Smooth muscle cell (in vitro differentiated cells): Measurements from ENCODE around the gene FASN. TPM values are rescaled to one million over a fixed set of nuclear protein-coding genes. Genes with fewer than 3 reads are reported as not detected.

Experiments
- DNase-seq: peaks from one replicate; lab custom pipeline; 2025; ENCODE audit not compliant: unreplicated experiment; lab: John Stamatoyannopoulos, UW
- H2AFZ ChIP-seq: fragments of 200-600 bp; sonication (generic); 2 replicates; pipeline ENCODE4 v1.6.0; 2016; ENCODE audit warnings: antibody characterized with exemption, low read depth, mild to moderate bottlenecking
- H3F3A ChIP-seq: fragments of 200-600 bp; sonication (generic); 2 replicates; pipeline ENCODE4 v1.6.0; 2017; ENCODE audit warnings: antibody characterized with exemption, low read depth
- H3K27ac ChIP-seq: fragments of 200-600 bp; sonication (generic); 2 replicates; pipeline ENCODE4 v1.5.1; 2016; ENCODE audit warnings: low read depth, mild to moderate bottlenecking
- H3K27me3 ChIP-seq: fragments of 200-600 bp; sonication (generic); 2 replicates; pipeline ENCODE4 v1.6.1; 2016; ENCODE audit warnings: low read depth, mild to moderate bottlenecking
- H3K36me3 ChIP-seq: fragments of 200-600 bp; sonication (generic); 2 replicates; pipeline ENCODE4 v1.5.1; 2016; ENCODE audit warnings: low read depth
- H3K4me1 ChIP-seq: fragments of 200-600 bp; sonication (generic); 2 replicates; pipeline ENCODE4 v1.5.1; 2016; ENCODE audit warnings: low read depth
- H3K4me2 ChIP-seq: fragments of 200-600 bp; sonication (generic); 2 replicates; pipeline ENCODE4 v1.6.0; 2016; ENCODE audit warnings: mild to moderate bottlenecking
- H3K4me3 ChIP-seq: fragments of 200-600 bp; sonication (generic); 2 replicates; pipeline ENCODE4 v1.5.1; 2016; ENCODE audit warnings: mild to moderate bottlenecking
- H3K79me2 ChIP-seq: fragments of 200-600 bp; sonication (generic); 2 replicates; pipeline ENCODE4 v1.6.0; 2016; ENCODE audit warnings: low read depth, mild to moderate bottlenecking
- H3K9ac ChIP-seq: fragments of 200-600 bp; sonication (generic); 2 replicates; pipeline ENCODE4 v1.6.0; 2016; ENCODE audit warnings: low read depth
- H3K9me3 ChIP-seq: fragments of 200-600 bp; sonication (generic); replicated peaks from 2 replicates; pipeline ENCODE4 v1.5.1; 2016; ENCODE audit warnings: low read depth
- H4K20me1 ChIP-seq: fragments of 200-600 bp; sonication (generic); 2 replicates; pipeline ENCODE4 v1.6.0; 2016; ENCODE audit warnings: low read depth
- WGBS: methylation state at CpG from one replicate; pipeline ENCODE4 v1.1.7; 2016; ENCODE audit warnings: low lambda C conversion rate; 5-methylcytosine and 5-hydroxymethylcytosine counted together
- polyA plus RNA-seq: library from polyadenylated mRNA; unstranded; fragments of >200 nt; fragmentation: Nextera tagmentation; extraction: Ambion mirVana; gene quantifications from 2 replicates; pipeline ENCODE4 v1.2.1, GENCODE V29; 2016
- total RNA-seq: library from RNA; depleted of rRNA; stranded (reverse); fragments of >200 nt; gene quantifications from 2 replicates; pipeline ENCODE4 v1.2.3, GENCODE V29; 2014
- TF ChIP-seq, protein P1 (sequence below): fragments of 200-600 bp; sonication (generic); IDR thresholded peaks from 2 replicates; pipeline ENCODE4 v1.5.1; 2017; ENCODE audit warnings: borderline replicate concordance, mild to moderate bottlenecking, antibody characterized with exemption; ENCODE audit not compliant: insufficient read depth, poor library complexity, severe bottlenecking

Gene FASN
- total and polyA plus RNA-seq, 2 experiments from 2014 or later, result 46.6 to 49.3 TPM

DNA sequence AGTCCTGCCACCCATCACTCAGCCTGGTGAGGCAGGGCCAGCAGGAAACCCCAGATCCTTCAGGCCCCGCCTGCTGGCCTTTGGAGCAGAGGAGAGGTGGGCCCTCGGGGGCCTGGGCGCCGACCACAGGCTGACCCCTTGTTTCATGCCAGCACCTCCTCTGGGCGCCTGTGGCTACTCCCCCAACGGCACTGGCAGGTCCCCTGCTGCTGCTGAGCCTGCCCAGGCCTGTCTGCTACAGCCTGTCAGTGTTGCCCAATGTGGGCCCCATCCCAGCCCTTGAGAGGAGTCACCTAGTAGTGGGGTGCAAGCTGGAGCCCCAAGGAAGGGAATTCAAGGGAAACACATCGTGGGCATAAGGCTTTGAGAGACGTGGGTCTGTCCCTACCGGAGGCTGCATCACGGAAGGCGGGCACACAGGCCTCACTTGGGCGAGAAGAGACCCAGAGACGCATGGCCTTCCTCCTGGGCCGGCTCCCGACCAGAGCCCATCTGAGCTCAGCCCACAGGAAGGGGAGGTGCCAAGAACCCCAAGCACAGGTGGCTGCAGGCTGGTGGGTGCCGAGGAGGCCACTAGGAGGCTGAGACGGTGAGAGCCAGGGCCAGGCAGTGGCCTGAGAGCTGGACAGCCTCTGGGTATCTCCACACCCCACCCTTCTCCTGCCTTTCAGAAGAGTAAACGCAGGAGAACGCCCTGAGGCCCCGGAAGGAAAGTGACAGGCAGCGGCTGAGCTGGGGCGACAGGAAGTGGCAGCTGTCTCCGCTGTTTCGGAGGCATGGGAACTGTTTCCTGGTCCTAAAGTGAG lies 8.0 kb upstream of the FASN start:
- H3K36me3 ChIP-seq, result no peaks in the 10 kb centered on the region
- H3K79me2 ChIP-seq, result no peaks in the 10 kb centered on the region
- H3K27me3 ChIP-seq, result no peaks in the 10 kb centered on the region
- no peaks in the 10 kb centered on the region for H4K20me1 ChIP-seq
- no peak for DNase-seq
- TF ChIP-seq, protein P1, sequence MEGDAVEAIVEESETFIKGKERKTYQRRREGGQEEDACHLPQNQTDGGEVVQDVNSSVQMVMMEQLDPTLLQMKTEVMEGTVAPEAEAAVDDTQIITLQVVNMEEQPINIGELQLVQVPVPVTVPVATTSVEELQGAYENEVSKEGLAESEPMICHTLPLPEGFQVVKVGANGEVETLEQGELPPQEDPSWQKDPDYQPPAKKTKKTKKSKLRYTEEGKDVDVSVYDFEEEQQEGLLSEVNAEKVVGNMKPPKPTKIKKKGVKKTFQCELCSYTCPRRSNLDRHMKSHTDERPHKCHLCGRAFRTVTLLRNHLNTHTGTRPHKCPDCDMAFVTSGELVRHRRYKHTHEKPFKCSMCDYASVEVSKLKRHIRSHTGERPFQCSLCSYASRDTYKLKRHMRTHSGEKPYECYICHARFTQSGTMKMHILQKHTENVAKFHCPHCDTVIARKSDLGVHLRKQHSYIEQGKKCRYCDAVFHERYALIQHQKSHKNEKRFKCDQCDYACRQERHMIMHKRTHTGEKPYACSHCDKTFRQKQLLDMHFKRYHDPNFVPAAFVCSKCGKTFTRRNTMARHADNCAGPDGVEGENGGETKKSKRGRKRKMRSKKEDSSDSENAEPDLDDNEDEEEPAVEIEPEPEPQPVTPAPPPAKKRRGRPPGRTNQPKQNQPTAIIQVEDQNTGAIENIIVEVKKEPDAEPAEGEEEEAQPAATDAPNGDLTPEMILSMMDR, result peak; percentile 26
- H2AFZ ChIP-seq, result no peak overlapping the region
- peaks cover 3% of the 10 kb centered on the region for H3F3A ChIP-seq
- 42% methylated on average over 24 of the region's 24 CpGs for WGBS
- H3K9me3 ChIP-seq, result no peaks in the 10 kb centered on the region
- H3K9ac ChIP-seq, result no peak overlapping the region
- peaks cover 29% of the 10 kb centered on the region for H3K4me1 ChIP-seq
- H3K27ac ChIP-seq, result peak overlapping the region; percentile 12
- H3K4me3 ChIP-seq, result no peak overlapping the region
- H3K4me2 ChIP-seq, result peak overlapping the region; percentile 43

DNA sequence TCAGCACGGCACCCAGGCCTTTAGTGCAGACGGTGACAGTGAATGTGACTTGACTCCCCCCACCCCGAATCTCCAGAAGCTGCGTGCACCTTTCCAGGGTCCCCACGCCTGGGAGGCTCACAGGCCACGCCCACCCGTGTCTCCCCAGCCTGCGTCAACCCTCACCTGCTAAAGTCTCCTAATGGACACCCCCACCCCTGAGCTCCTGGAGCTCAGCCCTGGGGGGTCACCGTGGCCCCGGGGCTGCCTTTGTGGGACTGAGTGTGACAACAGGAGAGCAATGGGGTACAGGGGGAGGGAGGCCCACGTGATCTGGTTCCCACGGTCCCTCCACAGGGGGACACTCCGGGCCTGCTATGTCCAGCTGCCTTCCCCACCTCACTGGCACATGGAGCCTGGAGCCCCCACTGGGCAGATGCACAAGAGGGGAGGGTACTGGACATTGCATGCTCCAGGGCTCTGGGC lies 7.4 kb upstream of the FASN start:
- no peak overlapping the region for H3K4me3 ChIP-seq
- DNase-seq, result no peak
- no peak overlapping the region for H3K27ac ChIP-seq
- no peak overlapping the region for H2AFZ ChIP-seq
- no peak overlapping the region for H3K9ac ChIP-seq
- H4K20me1 ChIP-seq, result no peaks in the 10 kb centered on the region
- no peaks in the 10 kb centered on the region for H3K36me3 ChIP-seq
- H3F3A ChIP-seq, result peaks cover 9% of the 10 kb centered on the region
- H3K27me3 ChIP-seq, result no peaks in the 10 kb centered on the region
- TF ChIP-seq, protein P1, result no peak
- no peaks in the 10 kb centered on the region for H3K79me2 ChIP-seq
- H3K9me3 ChIP-seq, result no peaks in the 10 kb centered on the region
- WGBS, result 94% methylated on average over 13 of the region's 13 CpGs
- H3K4me1 ChIP-seq, result peaks cover 32% of the 10 kb centered on the region
- no peak overlapping the region for H3K4me2 ChIP-seq

DNA sequence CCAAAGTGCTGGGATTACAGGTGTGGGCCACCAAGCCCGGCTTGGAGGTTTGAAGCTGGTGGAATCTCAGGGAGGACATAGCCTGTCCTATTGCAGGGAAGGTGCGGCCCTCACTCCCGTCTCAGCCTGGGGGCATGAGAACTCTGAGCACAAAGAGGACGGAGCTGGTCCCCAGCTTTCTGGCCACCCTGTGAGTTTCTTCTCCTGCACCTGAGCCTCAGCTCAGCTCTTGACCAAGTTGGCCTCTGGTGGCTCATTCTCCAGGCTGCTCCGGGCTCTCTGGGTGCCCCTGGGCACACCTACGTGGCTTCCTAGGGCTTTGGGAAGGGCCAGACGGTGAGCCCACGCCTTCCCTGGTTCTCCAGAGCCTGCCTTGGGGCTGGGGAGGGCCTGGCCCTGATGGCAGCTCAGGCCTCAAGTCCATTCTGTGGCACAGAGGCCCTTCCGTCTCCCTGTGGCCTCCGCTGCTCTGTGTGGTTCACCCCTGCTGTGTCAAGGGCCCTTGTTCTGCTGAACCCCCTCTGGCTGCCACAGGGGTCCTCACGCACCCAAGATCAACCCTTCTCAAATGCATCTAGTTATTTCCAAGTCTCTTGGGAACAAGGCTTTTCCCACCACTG lies 6.9 kb upstream of the FASN start:
- no peak overlapping the region for H3K4me2 ChIP-seq
- H3K9me3 ChIP-seq, result no peaks in the 10 kb centered on the region
- peaks cover 13% of the 10 kb centered on the region for H3F3A ChIP-seq
- H3K27ac ChIP-seq, result no peak overlapping the region
- no peaks in the 10 kb centered on the region for H3K36me3 ChIP-seq
- H3K9ac ChIP-seq, result no peak overlapping the region
- no peaks in the 10 kb centered on the region for H3K79me2 ChIP-seq
- no peak for DNase-seq
- H4K20me1 ChIP-seq, result no peaks in the 10 kb centered on the region
- no peak overlapping the region for H3K4me3 ChIP-seq
- H3K4me1 ChIP-seq, result peaks cover 37% of the 10 kb centered on the region
- TF ChIP-seq, protein P1, result no peak
- H2AFZ ChIP-seq, result no peak overlapping the region
- no peaks in the 10 kb centered on the region for H3K27me3 ChIP-seq
- WGBS, result 92% methylated on average over 11 of the region's 11 CpGs
